HepG2 (cell line): Measurements from ENCODE around the gene RRAD. TPM values are rescaled to one million over a fixed set of nuclear protein-coding genes. Genes with fewer than 3 reads are reported as not detected.
A peak's percentile ranks its signal among the peaks of the same experiment; 100 is the strongest.

Source experiments
- MAFG ChIP-seq: sonication (generic); formaldehyde crosslinking; IDR thresholded peaks from 2 replicates; pipeline ENCODE4 v1.5.1; 2020; ENCODE audit warnings: mild to moderate bottlenecking, missing genetic modification reagents
- MEIS1 ChIP-seq: sonication (generic); formaldehyde crosslinking; IDR thresholded peaks from 2 replicates; pipeline ENCODE4 v1.9.0; 2021; ENCODE audit warnings: mild to moderate bottlenecking, missing genetic modification reagents, moderate library complexity, borderline replicate concordance
- NFYB ChIP-seq: sonication (generic); formaldehyde crosslinking; IDR thresholded peaks from 2 replicates; pipeline ENCODE4 v1.4.0; 2020; ENCODE audit warnings: missing genetic modification reagents
- RBAK ChIP-seq: sonication (generic); formaldehyde crosslinking; IDR thresholded peaks from 2 replicates; pipeline ENCODE4 v1.5.1; 2020; ENCODE audit warnings: mild to moderate bottlenecking, missing genetic modification reagents
- SMARCE1 ChIP-seq: fragments of 450-650 bp; IDR thresholded peaks from 2 replicates; pipeline ENCODE4 v1.6.1; 2017; ENCODE audit warnings: borderline replicate concordance
- SNAPC4 ChIP-seq: sonication (generic); formaldehyde crosslinking; IDR thresholded peaks from 2 replicates; pipeline ENCODE4 v1.4.0; 2020; ENCODE audit warnings: mild to moderate bottlenecking, missing genetic modification reagents
- SP5 ChIP-seq: IDR thresholded peaks from 2 replicates; pipeline ENCODE4 v1.6.1; 2016; ENCODE audit warnings: low read depth, borderline replicate concordance
- STAT5B ChIP-seq: sonication (generic); formaldehyde crosslinking; IDR thresholded peaks from 2 replicates; pipeline ENCODE4 v1.4.0; 2020; ENCODE audit warnings: missing genetic modification reagents
- TOPORS ChIP-seq: sonication (generic); formaldehyde crosslinking; IDR thresholded peaks from 2 replicates; pipeline ENCODE4 v1.8.0; 2023; ENCODE audit warnings: mild to moderate bottlenecking, missing genetic modification reagents
- ZHX1 ChIP-seq: sonication (generic); formaldehyde crosslinking; IDR thresholded peaks from 2 replicates; pipeline ENCODE4 v1.8.1; 2022; ENCODE audit warnings: low read depth, mild to moderate bottlenecking, missing genetic modification reagents
- ZMYM2 ChIP-seq: sonication (generic); formaldehyde crosslinking; IDR thresholded peaks from 2 replicates; pipeline ENCODE4 v1.8.0; 2022; ENCODE audit warnings: mild to moderate bottlenecking, missing genetic modification reagents
- ZMYM3 ChIP-seq: sonication (generic); formaldehyde crosslinking; IDR thresholded peaks from 2 replicates; pipeline ENCODE4 v1.5.1; 2020; ENCODE audit warnings: mild to moderate bottlenecking, missing genetic modification reagents
- ZNF235 ChIP-seq: sonication (generic); formaldehyde crosslinking; IDR thresholded peaks from 2 replicates; pipeline ENCODE4 v1.8.1; 2023; ENCODE audit warnings: mild to moderate bottlenecking, missing genetic modification reagents, borderline replicate concordance
- ZNF3 ChIP-seq: IDR thresholded peaks from 2 replicates; pipeline ENCODE4 v1.7.0; 2017; ENCODE audit warnings: inconsistent platforms
- ZNF468 ChIP-seq: sonication (generic); formaldehyde crosslinking; IDR thresholded peaks from 2 replicates; pipeline ENCODE4 v1.8.0; 2022; ENCODE audit warnings: mild to moderate bottlenecking, moderate library complexity, missing genetic modification reagents
- ZNF557 ChIP-seq: sonication (generic); formaldehyde crosslinking; IDR thresholded peaks from 2 replicates; pipeline ENCODE4 v1.4.0; 2020; ENCODE audit warnings: missing genetic modification reagents
- ZNF749 ChIP-seq: sonication (generic); formaldehyde crosslinking; IDR thresholded peaks from 2 replicates; pipeline ENCODE4 v1.8.0; 2022; ENCODE audit warnings: mild to moderate bottlenecking, missing genetic modification reagents, moderate library complexity, borderline replicate concordance
- polyA plus RNA-seq, 8 experiments: library from polyadenylated mRNA; depleted of rRNA in 3 of 8; stranded (reverse) in 7 of 8; unstranded in 1 of 8; fragments of >200 nt; fragmentation: Illumina TruSeq in 4 of 8; extraction: Trizol in 4 of 8; gene quantifications; 2 replicates each; pipeline versions ENCODE4 v1.2.1 to v1.2.3, GENCODE V29; 2011 to 2016; ENCODE audit warnings: low read depth in 4 of 8, missing spikeins in 1 of 8, mixed read lengths in 1 of 8; ENCODE audit not compliant: insufficient read depth in 1 of 8
- total RNA-seq, 5 experiments: library from RNA; depleted of rRNA; stranded (reverse); fragments of >200 nt; fragmentation: Illumina TruSeq; extraction: Trizol; gene quantifications; 2 replicates each; pipeline ENCODE4 v1.2.3, GENCODE V29; 2016; ENCODE audit warnings: low read depth in 1 of 5
- TF ChIP-seq, protein P1 (sequence below): sonication (generic); formaldehyde crosslinking; IDR thresholded peaks from 2 replicates; pipeline ENCODE4 v1.5.0; 2020; ENCODE audit warnings: missing genetic modification reagents
- TF ChIP-seq, protein P2 (sequence below): sonication (generic); formaldehyde crosslinking; IDR thresholded peaks from 2 replicates; pipeline ENCODE4 v1.4.0; 2020; ENCODE audit warnings: missing genetic modification reagents
- TF ChIP-seq, protein P3 (sequence below): sonication (generic); formaldehyde crosslinking; IDR thresholded peaks from 2 replicates; pipeline ENCODE4 v1.5.1; 2020; ENCODE audit warnings: mild to moderate bottlenecking, missing genetic modification reagents, moderate library complexity

The RRAD gene
- total and polyA plus RNA-seq, 2 of the 13 experiments (the other 11 are each of a cell fraction or from before 2014, with no cell fraction given) = 0.80 to 1.1 TPM

GRCh38 chr16:66872943-66873684 lies 52.2 kb downstream of the RRAD start (continued):
- TF ChIP-seq ZNF3 (CRISPR knock-in tag) (no peak), ZMYM2 (no peak; the same call in 1 of the 2 replicates), NFYB (CRISPR knock-in tag) (peak; percentile 31; the same call in 1 of the 2 replicates), RBAK (CRISPR knock-in tag) (no peak), ZNF557 (no peak), TOPORS (CRISPR knock-in tag) (0 out of 2 replicates have a peak, but pooled peaks have one; percentile 71), ZMYM3 (CRISPR knock-in tag) (peak; percentile 96), SP5 (CRISPR knock-in tag) (peak; percentile 45; the same call in 1 of the 2 replicates), ZNF235 (CRISPR knock-in tag) (no peak), ZNF468 (CRISPR knock-in tag) (no peak; the same call in 1 of the 2 replicates), STAT5B (CRISPR knock-in tag) (no peak), SNAPC4 (CRISPR knock-in tag) (no peak), ZNF749 (CRISPR knock-in tag) (peak; percentile 81; the same call in 1 of the 2 replicates), MAFG (no peak), SMARCE1 (no peak), MEIS1 (CRISPR knock-in tag) (no peak), ZHX1 (CRISPR knock-in tag) (0 out of 2 replicates have a peak, but pooled peaks have one; percentile 59)
- TF ChIP-seq, protein P1, sequence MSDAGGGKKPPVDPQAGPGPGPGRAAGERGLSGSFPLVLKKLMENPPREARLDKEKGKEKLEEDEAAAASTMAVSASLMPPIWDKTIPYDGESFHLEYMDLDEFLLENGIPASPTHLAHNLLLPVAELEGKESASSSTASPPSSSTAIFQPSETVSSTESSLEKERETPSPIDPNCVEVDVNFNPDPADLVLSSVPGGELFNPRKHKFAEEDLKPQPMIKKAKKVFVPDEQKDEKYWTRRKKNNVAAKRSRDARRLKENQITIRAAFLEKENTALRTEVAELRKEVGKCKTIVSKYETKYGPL (CRISPR knock-in tag) = no peak
- TF ChIP-seq, protein P2, sequence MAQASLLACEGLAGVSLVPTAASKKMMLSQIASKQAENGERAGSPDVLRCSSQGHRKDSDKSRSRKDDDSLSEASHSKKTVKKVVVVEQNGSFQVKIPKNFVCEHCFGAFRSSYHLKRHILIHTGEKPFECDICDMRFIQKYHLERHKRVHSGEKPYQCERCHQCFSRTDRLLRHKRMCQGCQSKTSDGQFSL (CRISPR knock-in tag) = no peak
- TF ChIP-seq, protein P3, sequence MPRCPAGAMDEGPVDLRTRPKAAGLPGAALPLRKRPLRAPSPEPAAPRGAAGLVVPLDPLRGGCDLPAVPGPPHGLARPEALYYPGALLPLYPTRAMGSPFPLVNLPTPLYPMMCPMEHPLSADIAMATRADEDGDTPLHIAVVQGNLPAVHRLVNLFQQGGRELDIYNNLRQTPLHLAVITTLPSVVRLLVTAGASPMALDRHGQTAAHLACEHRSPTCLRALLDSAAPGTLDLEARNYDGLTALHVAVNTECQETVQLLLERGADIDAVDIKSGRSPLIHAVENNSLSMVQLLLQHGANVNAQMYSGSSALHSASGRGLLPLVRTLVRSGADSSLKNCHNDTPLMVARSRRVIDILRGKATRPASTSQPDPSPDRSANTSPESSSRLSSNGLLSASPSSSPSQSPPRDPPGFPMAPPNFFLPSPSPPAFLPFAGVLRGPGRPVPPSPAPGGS (CRISPR knock-in tag) = no peak
